ENCODE results near the gene HSPB2.

Gene HSPB2

DNA sequence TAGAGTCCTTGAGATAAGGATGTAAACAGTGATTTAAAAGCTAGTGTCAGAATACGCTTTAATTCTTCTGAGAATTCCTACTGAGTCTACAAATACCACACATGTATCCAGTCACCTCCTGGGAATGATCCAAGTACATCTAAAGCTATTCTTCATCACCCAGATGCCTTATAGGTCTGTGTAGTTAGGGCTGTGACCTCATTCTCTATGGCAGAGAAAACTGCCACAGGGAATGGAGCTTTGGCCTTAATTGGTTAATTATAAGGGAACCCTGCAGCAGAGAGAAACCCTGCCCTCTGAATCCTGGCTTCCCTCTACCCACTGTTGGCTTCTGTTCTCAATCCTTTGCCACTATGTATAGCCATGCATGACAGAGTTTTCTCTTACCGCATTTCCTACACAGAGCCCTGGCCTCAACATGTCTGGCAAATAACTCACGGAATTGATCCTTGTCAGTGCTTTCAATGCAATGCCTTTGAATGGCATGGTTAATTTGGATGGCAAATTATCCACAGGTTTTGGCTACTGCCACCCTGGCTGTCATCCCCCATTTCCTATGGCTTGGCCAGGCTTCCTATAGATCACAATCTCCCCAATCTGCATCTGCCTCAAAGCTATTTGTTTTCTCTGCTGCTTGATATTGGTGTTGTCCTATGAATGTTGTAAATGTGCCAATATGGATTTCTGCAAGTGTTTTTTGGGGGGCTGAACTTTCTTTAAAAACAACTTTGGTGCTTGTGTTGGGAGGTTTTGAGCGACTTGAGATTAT, 27.5 kb downstream of the HSPB2 start:
- no peak for DNase-seq (ENCODE audit: low read depth in 1 of 2, low spot score in 1 of 2)
- Histone ChIP-seq H3K27ac (replicated peaks) (no peak overlapping the region), H3K4me3 (replicated peaks; ENCODE audit: insufficient read depth, low read length) (no peak overlapping the region), H3K27me3 (ENCODE audit: insufficient read depth, poor library complexity, severe bottlenecking) (no peaks in the 10 kb centered on the region)
- TF ChIP-seq GABPA (IDR thresholded peaks at IDR 0.05; ENCODE audit: low read depth) (no peak), SPI1 (IDR thresholded peaks at IDR 0.05; ENCODE audit: borderline replicate concordance, low read depth) (no peak), POLR2AphosphoS5 (IDR thresholded peaks at IDR 0.05; ENCODE audit: low read depth) (no peak)
- TF ChIP-seq, protein P1, sequence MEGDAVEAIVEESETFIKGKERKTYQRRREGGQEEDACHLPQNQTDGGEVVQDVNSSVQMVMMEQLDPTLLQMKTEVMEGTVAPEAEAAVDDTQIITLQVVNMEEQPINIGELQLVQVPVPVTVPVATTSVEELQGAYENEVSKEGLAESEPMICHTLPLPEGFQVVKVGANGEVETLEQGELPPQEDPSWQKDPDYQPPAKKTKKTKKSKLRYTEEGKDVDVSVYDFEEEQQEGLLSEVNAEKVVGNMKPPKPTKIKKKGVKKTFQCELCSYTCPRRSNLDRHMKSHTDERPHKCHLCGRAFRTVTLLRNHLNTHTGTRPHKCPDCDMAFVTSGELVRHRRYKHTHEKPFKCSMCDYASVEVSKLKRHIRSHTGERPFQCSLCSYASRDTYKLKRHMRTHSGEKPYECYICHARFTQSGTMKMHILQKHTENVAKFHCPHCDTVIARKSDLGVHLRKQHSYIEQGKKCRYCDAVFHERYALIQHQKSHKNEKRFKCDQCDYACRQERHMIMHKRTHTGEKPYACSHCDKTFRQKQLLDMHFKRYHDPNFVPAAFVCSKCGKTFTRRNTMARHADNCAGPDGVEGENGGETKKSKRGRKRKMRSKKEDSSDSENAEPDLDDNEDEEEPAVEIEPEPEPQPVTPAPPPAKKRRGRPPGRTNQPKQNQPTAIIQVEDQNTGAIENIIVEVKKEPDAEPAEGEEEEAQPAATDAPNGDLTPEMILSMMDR (IDR thresholded peaks at IDR 0.05; ENCODE audit: insufficient read depth, low read length): no peak
- TF ChIP-seq, protein P2, sequence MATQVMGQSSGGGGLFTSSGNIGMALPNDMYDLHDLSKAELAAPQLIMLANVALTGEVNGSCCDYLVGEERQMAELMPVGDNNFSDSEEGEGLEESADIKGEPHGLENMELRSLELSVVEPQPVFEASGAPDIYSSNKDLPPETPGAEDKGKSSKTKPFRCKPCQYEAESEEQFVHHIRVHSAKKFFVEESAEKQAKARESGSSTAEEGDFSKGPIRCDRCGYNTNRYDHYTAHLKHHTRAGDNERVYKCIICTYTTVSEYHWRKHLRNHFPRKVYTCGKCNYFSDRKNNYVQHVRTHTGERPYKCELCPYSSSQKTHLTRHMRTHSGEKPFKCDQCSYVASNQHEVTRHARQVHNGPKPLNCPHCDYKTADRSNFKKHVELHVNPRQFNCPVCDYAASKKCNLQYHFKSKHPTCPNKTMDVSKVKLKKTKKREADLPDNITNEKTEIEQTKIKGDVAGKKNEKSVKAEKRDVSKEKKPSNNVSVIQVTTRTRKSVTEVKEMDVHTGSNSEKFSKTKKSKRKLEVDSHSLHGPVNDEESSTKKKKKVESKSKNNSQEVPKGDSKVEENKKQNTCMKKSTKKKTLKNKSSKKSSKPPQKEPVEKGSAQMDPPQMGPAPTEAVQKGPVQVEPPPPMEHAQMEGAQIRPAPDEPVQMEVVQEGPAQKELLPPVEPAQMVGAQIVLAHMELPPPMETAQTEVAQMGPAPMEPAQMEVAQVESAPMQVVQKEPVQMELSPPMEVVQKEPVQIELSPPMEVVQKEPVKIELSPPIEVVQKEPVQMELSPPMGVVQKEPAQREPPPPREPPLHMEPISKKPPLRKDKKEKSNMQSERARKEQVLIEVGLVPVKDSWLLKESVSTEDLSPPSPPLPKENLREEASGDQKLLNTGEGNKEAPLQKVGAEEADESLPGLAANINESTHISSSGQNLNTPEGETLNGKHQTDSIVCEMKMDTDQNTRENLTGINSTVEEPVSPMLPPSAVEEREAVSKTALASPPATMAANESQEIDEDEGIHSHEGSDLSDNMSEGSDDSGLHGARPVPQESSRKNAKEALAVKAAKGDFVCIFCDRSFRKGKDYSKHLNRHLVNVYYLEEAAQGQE (IDR thresholded peaks at IDR 0.05; ENCODE audit: insufficient replicate concordance, low read depth): no peak

DNA sequence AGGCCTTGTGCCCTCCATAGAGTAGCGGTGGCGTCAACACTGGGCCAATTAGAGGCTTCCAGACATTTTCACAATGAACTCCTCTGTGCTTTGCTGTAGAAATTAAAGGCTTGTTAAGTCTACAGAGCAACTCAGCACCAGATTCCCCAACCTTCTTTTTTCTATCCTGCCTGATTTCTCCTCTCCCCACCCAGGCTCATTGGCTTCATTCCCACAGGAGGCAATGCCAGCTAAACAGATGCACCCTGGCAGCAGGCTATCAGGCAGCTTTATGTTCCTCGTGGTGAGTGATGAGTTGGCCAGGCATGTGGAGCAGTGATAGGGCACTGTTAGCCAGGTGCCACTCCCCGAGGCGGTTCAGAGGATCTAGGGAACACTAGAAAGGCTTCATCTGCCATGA, 29.4 kb downstream of the HSPB2 start:
- Histone ChIP-seq H3K27ac (replicated peaks) (no peak overlapping the region), H3K27me3 (ENCODE audit: insufficient read depth, poor library complexity, severe bottlenecking) (no peaks in the 10 kb centered on the region), H3K4me3 (replicated peaks; ENCODE audit: insufficient read depth, low read length) (no peak overlapping the region)
- no peak for DNase-seq (ENCODE audit: low read depth in 1 of 2, low spot score in 1 of 2)
- TF ChIP-seq SPI1 (IDR thresholded peaks at IDR 0.05; ENCODE audit: borderline replicate concordance, low read depth): no peak
- TF ChIP-seq GABPA (IDR thresholded peaks at IDR 0.05; ENCODE audit: low read depth): no peak
- TF ChIP-seq, protein P1 (IDR thresholded peaks at IDR 0.05; ENCODE audit: insufficient read depth, low read length): no peak
- TF ChIP-seq POLR2AphosphoS5 (IDR thresholded peaks at IDR 0.05; ENCODE audit: low read depth): no peak
- TF ChIP-seq, protein P2 (IDR thresholded peaks at IDR 0.05; ENCODE audit: insufficient replicate concordance, low read depth): no peak

DNA sequence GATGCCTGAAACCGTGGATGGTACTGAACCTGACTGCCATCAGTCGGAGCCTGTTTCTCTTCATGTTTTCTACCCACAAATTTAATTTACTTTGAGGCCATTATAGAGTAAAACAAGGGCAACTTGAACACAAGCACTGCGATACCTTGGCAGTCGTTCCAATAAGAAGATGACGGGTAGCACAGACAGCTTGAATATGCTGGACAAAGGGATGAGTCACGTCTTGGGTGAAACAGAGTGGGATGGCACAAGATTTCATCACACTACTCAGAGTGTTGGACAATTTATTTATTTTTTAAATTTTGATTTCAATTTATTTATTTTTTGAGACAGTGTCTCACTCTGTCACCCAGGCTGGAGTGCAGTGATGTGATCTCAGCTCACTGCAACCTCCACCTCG, 30.3 kb downstream of the HSPB2 start:
- Histone ChIP-seq H3K27ac (replicated peaks) (no peak overlapping the region), H3K4me3 (replicated peaks; ENCODE audit: insufficient read depth, low read length) (no peak overlapping the region), H3K27me3 (ENCODE audit: insufficient read depth, poor library complexity, severe bottlenecking) (no peaks in the 10 kb centered on the region)
- DNase-seq (ENCODE audit: low read depth in 1 of 2, low spot score in 1 of 2): no peak
- TF ChIP-seq, protein P2 (IDR thresholded peaks at IDR 0.05; ENCODE audit: insufficient replicate concordance, low read depth): no peak
- TF ChIP-seq SPI1 (IDR thresholded peaks at IDR 0.05; ENCODE audit: borderline replicate concordance, low read depth) (no peak), POLR2AphosphoS5 (IDR thresholded peaks at IDR 0.05; ENCODE audit: low read depth) (no peak), GABPA (IDR thresholded peaks at IDR 0.05; ENCODE audit: low read depth) (no peak)
- TF ChIP-seq, protein P1 (IDR thresholded peaks at IDR 0.05; ENCODE audit: insufficient read depth, low read length): no peak

Data from HL-60 (cell line).